NCI-H146 treated with DMSO at 0.1 percent for 48 hours (cell line): ENCODE measurements around the gene SUMF2.
"Not testable (repeated sequence)": the region's sequence is repeated elsewhere in the genome, so short reads cannot be mapped to it uniquely, and the experiment has no call there.

ENCODE experiments used
- DNase-seq: peaks from one replicate; lab custom pipeline; 2025; ENCODE audit not compliant: unreplicated experiment; lab: John Stamatoyannopoulos, UW

Gene SUMF2

GRCh38 chr7:56106108-56107073, 42.3 kb downstream of the SUMF2 start, which contains the start of gene CHCHD2:
Gene CHCHD2, minus strand, starts transcription at chr7:56106476. Its CDS starts 63 bp downstream, at chr7:56106413.
- DNase-seq: peak; percentile 97

- no peak for DNase-seq
Measured at GRCh38 chr7:56107954-56108258, 43.8 kb downstream of the SUMF2 start.

- DNase-seq: no peak
Measured at GRCh38 chr7:56110611-56111010, 46.5 kb downstream of the SUMF2 start.

GRCh38 chr7:56112244-56112643, 48.2 kb downstream of the SUMF2 start:
- DNase-seq: not testable (repeated sequence)

GRCh38 chr7:56115852-56116538, 51.9 kb downstream of the SUMF2 start, which contains the start of gene NUPR2:
Gene NUPR2, minus strand, starts transcription at chr7:56116417. Its CDS starts 103 bp downstream, at chr7:56116314.
- DNase-seq: no peak

- DNase-seq: no peak
Measured at GRCh38 chr7:56121440-56121839, 57.4 kb downstream of the SUMF2 start.

- no peak for DNase-seq
Measured at GRCh38 chr7:56124981-56125380, 60.9 kb downstream of the SUMF2 start.

- DNase-seq: no peak
Measured at GRCh38 chr7:56125831-56126230, 61.7 kb downstream of the SUMF2 start.

GRCh38 chr7:56127241-56127975, 63.3 kb downstream of the SUMF2 start:
- DNase-seq: no peak
